IPS-11a (cell line): ENCODE measurements around the gene EPYC.

Experiments used
- H3K4me3 ChIP-seq: one replicate; pipeline ENCODE4 v1.5.1; 2013; ENCODE audit warnings: low read depth, low read length, control low read depth

EPYC gene

DNA sequence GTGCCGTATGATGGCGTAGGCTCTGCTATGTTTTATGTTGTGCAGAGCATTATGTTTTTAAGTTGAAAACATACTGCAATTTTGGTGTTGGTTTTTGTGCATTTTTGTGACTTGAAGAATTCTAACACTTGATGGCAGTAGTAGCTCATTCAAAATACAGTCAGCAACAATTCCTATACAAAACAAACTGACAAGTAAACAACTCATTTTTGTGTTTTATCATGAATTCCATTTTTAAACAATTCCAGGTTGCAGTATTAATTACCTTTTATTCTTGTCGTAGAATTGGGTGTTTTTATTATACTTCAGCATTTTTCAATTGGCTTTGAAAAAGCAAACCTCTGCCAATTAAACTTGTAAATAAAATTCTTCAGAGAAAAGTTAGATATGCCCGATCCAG, 45.7 kb downstream of the EPYC start:
- no peak overlapping the region for H3K4me3 ChIP-seq

DNA sequence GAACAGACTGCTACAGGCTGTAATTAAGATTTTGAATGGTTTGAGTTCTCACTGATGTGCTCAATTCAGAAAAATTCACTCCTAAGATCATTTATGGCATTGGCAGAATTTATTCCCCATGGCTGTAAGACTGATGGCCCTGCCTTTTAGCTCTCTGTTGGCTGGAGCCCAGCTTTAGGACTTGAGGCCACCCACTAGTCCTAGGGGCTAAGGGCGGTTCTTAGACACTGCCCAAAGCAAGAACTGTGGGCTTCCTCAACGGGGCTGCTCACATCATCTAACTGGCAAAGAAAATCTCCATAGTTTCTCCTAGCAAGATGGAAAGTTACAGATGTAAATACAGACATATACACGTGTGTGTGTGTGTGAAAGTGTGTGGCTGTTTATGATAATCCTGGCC, 46.4 kb downstream of the EPYC start:
- no peak overlapping the region for H3K4me3 ChIP-seq

DNA sequence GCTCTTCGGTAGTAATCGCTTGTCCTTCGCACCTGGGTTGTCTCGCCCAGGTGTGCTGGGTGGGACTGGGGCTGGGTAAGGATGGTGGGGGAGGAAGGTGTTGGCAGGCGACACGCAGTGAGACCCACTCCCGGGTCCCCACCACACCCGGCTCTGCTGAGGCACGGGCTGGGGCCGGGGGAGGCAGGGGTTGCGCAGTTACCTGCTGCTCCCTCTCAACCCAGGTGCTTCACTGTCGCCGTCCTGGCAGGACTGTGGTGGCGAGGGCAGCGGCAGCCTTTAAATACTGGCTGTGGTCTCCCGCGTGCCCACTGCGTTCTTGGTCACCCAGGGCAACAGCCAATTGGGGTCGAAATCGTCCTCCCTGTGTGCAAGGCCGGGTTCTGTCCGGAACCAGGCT, 49.9 kb downstream of the EPYC start, which contains the start of gene CCER1:
Gene CCER1, minus strand, starts transcription at position 256 of the 400 bp plus-strand sequence. CDS start 434 bp downstream, outside the sequence.
- no peak within 1 kb of the TSS for H3K4me3 ChIP-seq

DNA sequence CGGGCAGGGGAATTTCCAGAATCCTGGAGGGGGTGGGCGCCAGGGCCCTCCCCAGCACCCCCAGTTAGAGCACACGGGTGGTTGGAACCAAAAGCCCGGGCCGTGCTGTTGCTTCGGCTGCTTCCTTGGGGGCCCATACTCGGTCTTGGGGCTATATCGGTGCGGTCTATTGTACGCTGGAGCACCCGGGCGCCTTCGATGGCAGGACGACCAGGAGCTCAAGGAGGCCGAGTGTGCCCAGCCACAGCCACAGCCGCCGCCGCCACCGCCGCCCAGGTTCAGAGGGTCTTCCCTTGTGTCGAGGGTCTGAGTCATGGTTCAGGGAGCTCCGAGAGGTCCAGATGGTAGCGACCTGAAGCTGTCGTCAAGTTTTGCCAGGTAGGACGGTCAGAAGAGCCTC, 50.3 kb downstream of the EPYC start:
- H3K4me3 ChIP-seq, result no peak overlapping the region

DNA sequence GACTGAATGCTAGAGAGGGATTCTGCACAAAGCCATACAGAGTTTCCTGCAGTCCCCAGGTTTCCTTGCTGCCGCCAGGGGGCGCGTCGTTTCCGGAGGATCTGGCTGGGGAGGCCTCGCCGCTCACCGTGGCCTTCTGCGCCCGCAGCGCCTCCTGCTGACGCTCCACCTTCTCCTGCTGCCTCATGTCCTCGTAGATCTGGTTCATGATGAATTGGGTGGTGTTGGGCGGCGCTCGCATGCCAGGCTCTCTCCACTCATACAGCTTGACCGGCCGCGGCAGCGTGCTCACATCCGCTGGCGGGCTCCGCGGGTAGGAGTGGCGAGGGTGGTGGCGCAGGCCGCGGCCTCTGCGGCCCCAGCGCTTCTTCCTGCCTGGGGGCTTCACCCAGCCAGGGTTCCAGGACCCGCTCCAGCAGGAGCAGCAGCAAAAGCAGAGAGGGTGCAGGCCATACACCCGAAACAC, 50.8 kb downstream of the EPYC start:
- H3K4me3 ChIP-seq, result no peak overlapping the region

DNA sequence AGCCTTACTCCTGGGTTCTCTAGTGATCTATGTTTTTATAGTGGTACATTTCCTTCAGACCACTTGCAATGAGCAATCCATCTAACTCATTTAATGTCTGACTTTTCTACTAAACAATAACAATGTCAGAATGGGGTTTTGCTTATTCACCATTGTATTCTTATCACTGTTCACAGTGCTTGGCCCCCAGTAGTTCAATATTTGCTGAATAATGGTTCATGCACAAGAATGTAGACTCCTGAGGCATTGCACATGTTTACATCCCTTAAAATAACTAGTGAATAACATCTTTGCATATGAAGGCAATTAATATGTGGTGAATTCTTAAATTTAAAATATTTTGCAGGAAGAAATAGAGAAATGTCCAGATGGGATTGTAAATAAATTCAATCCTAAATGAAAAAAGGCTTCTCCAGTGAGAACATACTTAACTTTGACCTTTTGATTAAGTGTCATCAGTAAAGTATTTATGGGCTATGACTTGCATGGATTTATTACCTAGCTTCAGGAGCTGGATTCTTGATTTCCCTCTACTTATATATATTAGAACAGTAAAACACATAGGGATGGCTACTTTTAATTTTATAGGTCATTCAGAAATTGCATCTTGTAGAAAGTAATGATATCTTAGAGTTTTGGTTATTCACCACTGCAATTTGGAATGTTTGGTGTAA, 53.2 kb downstream of the EPYC start:
- H3K4me3 ChIP-seq, result no peak overlapping the region

DNA sequence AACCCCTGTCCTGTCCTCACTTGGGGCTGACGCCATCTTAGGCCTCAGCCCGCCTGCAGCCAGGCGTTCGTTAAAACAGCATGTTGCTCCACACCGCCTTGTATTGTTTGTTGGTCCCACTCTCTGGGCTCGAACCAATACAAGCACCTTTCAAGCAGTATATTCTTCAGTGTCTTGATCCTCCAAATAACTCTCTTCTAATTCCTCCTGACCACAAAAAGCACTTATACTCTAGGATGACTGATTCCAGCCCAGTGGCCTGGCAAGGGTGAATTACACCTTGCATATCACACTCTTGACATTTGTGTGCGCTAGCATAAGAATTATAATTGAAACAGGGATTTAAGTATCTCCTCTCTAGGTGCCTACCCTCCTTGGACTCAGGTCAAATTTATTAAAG, 56.9 kb downstream of the EPYC start:
- no peak overlapping the region for H3K4me3 ChIP-seq

DNA sequence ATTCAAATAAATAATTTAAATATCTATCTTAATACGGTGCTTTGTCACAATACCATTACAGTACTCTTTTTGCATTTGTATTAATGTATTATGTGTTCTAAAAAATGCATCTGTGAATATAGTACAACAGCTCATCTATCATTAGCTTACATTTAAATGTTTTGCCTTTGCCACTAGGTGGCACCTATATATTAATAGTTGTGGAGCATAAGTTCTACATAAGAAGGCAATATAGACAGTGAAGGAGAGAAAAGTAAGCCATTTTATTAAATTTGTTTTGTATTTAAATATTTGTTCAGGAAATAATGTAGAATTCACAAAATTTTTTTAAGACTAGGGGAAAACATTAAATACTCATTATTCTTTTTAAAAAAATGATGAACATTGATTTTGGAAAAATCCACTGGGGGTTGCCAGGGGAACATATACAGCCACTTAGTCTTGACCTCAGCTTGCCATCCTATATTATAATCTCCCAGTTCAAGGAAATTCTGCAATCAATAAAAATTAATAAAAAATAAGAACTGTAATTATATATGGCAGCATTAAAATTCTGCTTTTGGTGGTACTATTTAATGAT, 59.6 kb downstream of the EPYC start:
- no peak overlapping the region for H3K4me3 ChIP-seq

DNA sequence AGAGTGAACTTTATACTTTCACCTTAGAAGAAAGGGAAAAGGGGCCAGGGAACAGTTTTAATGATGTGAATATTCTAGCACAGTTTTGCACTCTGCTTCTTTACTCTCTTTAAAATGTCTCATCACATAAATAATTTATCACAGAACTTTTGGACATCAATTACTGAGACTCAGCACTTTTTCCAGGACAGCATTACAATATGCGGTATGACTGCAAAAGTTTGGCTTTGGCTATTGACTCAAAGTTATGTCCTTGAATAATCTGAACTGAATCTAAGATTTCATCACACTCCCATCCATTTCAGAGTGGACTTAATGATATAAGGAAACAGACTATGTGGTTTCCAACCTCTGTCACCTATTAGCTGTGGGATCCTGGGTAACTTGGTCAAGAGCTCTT, 61.5 kb downstream of the EPYC start:
- H3K4me3 ChIP-seq, result no peak overlapping the region

DNA sequence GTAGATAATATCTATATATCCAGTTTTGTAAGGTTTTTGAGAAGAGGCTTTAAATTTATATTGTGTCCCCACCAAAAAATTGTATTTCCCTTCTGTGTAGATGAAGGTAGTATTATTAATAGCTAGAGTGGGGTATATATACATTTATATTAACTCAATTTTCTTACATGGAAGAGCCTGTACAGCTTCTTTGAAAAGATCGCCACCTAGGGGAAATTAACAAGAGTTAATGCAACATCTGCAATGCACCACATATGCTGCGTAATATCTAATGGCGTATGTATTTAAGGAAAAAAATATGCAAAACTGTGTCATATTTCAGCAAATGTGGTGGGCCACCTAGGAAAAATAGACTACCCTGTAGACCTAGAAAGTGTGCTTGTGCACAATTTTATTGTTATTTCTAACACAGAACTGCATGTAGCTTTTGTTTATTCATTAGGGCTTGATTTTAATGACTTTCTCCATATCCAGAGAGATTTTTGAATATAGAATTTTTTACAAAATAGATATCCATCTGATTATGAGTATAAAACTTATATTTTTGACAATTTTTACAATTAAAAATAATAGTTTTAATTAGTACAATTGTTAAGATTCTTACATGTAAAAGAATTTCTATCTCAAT, 63.8 kb downstream of the EPYC start:
- H3K4me3 ChIP-seq, result no peak overlapping the region

DNA sequence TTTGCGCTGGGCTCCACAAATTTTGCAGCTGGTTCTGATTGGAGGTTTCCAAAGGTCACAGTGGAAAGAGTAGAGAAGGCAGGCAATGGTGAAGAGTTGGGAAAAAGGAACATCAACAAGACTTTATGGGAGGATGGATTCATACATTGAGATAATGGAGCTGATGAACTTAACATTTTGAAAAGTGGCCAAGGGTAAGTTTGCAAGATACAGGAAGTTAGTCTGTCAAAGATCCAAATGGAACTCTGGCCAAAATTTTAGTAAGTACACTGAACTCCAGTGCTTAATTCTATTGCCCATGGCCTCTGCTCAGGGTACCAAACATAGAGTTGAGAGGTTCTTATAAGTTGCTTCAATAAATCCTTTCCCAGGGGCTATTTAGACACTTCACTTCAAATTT, 65.4 kb downstream of the EPYC start:
- H3K4me3 ChIP-seq, result no peak overlapping the region

DNA sequence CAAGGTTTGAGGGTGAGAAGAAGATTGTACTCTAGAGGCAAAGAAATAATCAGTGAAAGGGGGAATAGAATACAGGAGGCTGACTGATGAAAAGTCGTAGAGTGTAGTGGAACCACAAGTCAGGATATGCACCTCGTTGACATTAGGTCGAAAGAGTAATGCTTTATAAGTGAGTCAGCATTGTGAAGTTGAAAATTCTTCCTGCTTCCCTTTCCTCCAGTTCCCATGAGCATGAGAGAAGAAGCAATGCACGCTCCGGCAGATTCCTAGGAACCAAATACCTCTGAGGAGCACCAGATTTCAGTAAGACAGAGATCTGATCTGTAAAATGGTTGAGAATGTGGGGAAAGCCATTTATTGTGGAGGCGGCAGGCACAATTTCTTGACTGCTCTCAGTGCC, 66.3 kb downstream of the EPYC start:
- no peak overlapping the region for H3K4me3 ChIP-seq

DNA sequence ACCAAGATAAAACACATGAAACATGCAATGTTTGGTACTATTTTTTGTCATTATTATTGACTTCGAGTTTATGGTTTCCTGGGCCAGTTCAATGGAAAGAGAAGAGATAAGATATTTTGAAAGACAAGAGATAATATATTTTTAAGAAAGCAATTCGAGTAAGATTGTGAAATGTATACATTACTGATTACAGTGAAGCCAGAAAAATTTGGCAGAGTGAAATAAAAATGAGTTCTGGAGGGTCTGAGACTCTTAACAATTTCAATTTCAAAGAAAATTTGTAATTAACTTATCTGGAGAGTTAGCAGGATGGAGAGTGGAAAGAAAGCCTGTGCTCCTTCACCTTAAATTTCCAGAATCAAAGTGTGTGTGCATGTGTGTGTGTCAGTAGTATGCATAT, 67.1 kb downstream of the EPYC start:
- H3K4me3 ChIP-seq, result no peak overlapping the region

DNA sequence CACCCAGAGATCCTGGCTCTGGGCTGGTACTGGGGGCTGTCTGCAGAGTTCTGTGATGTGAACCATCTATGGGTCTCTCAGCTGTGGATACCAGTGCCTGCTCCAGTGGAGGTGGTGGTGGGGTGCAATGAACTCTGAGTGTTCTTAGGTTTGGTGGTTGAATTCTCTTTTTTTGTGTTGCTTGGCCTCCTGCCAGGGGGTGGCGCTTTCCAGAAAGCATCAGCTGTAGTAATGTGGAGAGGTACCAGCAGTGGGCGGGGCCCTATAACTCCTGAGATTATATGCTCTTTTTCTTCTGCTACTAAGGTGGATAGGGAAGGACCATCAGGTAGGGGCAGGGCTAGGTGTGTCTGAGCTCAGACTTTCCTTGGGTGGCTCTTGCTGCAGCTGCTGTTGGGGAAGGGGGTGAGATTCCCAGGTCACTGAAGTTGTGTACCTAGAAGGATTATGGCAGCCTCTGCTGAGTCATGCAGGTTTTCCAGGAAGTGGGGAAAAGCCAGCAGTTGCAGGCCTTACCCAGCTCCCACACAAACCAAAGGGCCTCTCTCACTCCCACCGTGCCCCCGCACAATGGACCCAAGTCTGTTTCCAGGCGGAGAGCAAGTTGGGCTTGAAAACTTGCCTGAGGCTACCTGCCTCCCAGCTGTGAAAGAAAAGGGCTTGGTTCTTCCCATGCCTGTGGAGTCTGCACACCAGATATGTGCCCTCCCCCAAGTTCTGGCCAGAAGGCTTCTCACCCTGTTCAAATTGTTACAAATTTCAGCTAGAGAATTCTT, 68.4 kb downstream of the EPYC start:
- no peak overlapping the region for H3K4me3 ChIP-seq

DNA sequence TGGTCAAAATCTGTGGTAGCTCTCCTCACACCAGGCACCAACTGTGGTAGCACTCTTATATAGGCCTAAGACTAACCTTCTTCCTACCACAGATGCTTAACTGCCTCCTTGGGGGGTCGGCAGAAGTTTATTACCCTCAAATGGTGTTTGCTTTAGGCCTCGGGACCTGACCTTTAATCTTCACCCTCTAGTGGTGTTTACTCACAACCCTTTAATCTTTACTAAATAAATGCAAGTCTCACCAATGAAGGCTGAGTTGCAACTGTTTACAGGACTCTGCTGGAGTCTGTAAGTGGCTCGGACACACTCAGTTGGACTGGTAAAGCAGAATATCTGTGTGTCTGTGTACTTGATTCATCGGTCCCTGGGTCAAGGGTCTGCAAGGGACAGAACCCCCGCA, 79.2 kb downstream of the EPYC start:
- H3K4me3 ChIP-seq, result no peak overlapping the region

DNA sequence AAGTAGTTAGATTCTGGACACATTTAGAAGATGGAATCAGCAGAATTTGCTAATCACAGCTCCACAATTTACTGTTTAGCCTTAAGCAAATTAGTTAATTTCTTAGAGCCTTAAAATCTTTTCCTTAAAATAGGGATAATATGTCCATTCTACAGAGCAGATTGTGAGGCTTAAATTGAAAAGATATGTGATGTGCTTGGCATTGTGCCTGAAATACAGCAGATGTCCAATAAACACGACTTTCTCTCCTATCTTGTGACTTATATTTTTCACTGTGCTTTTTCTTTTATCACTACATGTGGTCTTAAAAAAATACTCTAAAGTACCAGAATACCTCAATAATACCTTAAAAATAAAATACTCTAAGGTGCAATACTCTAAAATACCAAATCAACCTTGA, 80.4 kb downstream of the EPYC start:
- H3K4me3 ChIP-seq, result no peak overlapping the region

DNA sequence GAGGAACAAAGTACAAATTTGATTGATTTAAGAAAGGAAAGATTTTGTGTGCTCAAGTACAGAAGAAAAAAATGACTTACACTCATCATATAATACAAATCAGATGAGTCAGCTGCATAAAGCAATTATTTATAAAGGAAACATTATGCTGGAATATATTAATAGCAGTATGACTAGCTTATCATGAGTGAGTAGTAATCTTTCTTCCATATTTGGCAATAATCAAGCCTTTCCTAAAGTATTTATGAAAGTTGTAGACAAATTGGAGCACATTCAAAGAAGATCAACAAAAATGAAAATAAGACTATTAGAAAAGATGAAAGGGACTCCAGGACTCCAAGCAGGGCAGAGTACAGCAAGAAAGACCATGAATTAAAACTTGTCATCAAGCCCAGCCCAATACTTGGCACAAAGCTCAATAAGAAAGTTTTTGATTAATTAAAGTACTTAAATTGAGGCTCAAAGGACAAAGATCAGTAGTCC, 82.6 kb downstream of the EPYC start:
- H3K4me3 ChIP-seq, result no peak overlapping the region

DNA sequence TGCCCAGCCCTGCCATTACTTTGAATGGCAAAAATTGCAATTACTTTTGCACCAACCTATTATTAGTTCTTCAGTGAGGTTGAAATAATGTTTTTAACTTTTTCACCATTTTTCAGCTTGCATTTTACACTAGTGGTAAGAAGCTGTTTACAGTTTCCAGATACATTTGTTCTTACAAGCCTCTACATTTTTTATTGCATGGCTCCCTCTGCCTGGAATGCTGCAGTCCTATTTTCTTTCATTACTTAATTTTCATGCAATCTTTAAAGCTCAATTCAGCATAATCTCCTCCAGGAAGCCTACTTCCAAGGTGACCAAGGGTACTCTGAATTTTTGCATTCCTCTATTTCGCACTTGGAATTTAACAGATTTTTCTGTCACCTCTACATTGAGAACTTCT, 83.2 kb downstream of the EPYC start:
- H3K4me3 ChIP-seq, result no peak overlapping the region

DNA sequence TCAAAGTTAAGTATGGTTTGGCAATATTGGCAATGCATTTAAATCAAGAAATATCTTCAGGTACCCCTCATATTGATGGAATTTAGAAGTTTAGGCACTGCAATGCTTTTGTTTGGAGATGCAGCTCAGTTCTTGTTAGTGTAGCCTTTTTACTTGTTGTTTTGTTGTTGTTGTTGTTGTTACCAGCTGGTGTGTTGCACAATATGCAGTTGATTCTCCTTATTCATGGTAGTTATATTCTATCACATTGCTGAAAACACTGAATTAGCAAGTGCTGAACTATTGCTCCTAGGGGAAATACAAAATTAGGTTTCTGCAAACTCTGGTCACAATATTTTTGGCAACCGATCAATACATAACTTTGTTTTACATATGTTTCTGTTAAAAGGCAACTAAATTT, 84.5 kb downstream of the EPYC start:
- H3K4me3 ChIP-seq, result no peak overlapping the region

DNA sequence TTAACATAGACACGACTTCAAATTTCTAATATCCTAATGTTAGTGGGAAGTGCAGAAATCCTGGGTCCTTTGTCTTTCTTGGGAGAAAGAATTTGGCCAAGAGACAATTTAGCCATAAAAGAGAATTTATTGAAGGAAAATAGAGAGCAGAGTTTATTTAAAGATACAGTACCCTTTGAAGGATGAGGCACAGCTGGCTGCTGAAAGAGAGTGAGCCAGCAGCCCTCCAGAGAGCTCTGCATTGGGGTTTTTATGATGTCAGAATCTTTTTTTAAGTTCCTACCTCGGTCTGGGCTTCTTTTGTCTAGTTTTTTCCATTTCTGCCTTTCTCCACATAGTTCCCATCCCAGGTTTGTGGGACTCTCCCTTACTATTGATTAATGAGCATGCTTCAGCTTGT, 87.3 kb downstream of the EPYC start:
- no peak overlapping the region for H3K4me3 ChIP-seq

DNA sequence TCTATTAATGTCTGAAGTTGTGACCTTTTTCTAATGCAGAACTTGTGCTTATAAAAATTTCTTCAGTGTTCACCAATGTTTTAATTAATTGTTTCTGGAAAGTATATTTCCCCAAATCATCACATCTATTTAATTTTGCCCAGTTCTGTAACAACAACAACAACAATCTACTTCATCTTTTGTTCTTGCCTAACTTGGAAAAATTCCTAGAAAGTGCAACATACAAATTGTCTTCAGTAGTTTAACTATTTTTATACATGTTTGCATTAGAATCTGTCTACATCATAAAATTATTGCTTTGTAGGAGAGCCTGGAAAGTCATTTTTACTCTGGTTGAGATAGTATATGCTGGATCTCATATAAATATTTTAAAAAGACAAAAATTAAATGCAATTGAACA, 88.3 kb downstream of the EPYC start:
- H3K4me3 ChIP-seq, result no peak overlapping the region

DNA sequence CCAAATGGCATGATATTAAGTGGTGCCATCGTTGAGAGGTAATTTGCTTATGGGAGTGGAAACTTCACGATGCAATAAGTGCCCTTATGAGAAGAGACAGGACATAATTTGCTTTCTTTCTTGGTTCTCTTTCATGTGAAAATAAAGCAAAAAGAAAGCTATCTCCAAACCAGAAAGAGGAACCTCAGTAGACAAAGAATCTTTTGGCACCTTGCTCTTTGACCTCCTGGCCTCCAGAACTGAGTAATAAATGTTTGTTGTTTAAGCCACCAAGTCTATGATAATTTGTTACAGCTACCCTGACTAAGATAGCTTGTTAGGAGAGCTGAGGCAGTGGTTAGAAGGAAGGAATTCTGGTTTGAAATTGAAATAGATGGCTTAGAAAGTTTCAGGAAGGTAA, 89.4 kb downstream of the EPYC start:
- no peak overlapping the region for H3K4me3 ChIP-seq
